Measurements from ENCODE around the gene IER5L.

- TF ChIP-seq CTCF (IDR thresholded peaks at IDR 0.05) (no peak), POLR2A (IDR thresholded peaks at IDR 0.05) (no peak)
Observed at GRCh38 chr9:129182122-129182521, 4.1 kb upstream of the IER5L start.
